ENCODE measurements around the gene PHYKPL. TPM values are rescaled to one million over a fixed set of nuclear protein-coding genes. Genes with fewer than 3 reads are reported as not detected.
A peak's percentile ranks its signal among the peaks of the same experiment; 100 is the strongest.

Gene PHYKPL
- total and polyA plus RNA-seq, 2 of the 4 experiments (the other 2 are of a cell fraction) = 10.0 to 24.5 TPM

DNA sequence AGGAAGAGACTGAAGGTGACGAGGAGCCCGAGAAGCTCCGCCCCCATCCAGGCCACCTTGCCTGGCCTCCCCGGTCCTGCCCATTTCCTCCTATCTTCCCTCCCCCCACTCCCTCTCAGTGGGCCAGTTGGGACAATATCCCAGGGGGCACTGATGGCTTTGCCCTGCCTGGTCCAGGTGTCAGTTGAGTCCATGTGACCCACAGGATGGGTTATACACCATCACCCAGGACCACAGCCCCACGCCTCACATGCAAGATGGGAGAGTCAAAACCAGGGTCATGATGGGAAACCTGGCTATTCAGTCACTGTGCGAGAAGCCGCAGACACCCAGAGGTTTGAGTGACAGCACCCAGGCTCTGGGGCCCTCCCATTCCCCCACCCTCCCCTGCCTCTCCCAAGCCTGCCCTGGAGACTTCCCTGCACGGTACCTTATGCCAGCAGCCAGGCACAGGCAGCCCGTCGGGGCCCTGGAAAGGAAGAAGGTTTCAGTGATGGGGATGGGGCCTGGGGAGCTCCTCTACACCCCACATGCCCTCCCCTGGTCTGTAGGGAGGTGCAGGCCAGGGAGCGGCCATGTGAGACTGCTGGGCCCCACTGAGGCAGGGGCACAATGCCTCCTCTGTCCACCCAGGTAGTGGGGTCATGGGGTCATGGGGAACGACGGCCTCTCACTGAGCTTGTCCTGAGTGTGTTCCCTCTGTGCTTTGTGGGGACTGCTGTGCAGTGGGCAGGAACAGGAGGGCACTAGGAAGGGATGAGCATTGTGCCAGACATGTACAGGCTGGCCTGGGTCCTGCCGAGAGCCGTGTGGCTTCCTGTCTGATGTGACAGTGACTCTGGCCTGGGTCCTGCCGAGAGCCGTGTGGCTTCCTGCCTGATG is 6.3 kb upstream of the PHYKPL start:
- no peak for DNase-seq
- H3K36me3 ChIP-seq (ENCODE audit: control insufficient read depth, insufficient read depth, low read length) = no peaks in the 10 kb centered on the region
- in situ Hi-C loops (cut with MboI; ENCODE audit: low sequenced_read_pairs) (no loop called here), dilution Hi-C loops (cut with HindIII; ENCODE audit: low sequenced_read_pairs, unreplicated experiment) (no loop called here), intact Hi-C loops (cut with micrococcal nuclease) (no loop called here)
- H3K14ac ChIP-seq (replicated peaks; ENCODE audit: low read depth, low read length) = no peak overlapping the region
- H3K4ac ChIP-seq (ENCODE audit: low read depth, low read length) = no peak overlapping the region
- no peak overlapping the region for H2BK5ac ChIP-seq (ENCODE audit: low read depth, low read length, poor library complexity, severe bottlenecking)
- no peak overlapping the region for H3K56ac ChIP-seq (ENCODE audit: extremely low read depth, insufficient read depth, low read length)
- H2BK120ac ChIP-seq (ENCODE audit: low read depth, low read length) = no peak overlapping the region
- BruUV-seq (replicated peaks) = no TSS peak
- no peaks in the 10 kb centered on the region for H3K27me3 ChIP-seq (ENCODE audit: control insufficient read depth, insufficient read depth, low read length)
- no peaks in the 10 kb centered on the region for H3K79me1 ChIP-seq (ENCODE audit: low read depth in 1 of 2, low read length in 2 of 2)
- H3K9me3 ChIP-seq (ENCODE audit: control insufficient read depth, insufficient read depth, low read length) = no peaks in the 10 kb centered on the region
- no peak for ATAC-seq (ENCODE audit: low read depth)
- H3K9ac ChIP-seq (ENCODE audit: low read depth, low read length) = no peak overlapping the region
- H4K20me1 ChIP-seq (ENCODE audit: insufficient read depth, low read length) = no peaks in the 10 kb centered on the region
- no peak overlapping the region for H3K23ac ChIP-seq (ENCODE audit: low read depth, low read length)
- POLR2A ChIA-PET (ENCODE audit: unreplicated experiment) = no interaction called here
- no peak overlapping the region for H3K4me3 ChIP-seq (ENCODE audit: insufficient read depth, low read depth, low read length)
- no peaks in the 10 kb centered on the region for H3K4me1 ChIP-seq (ENCODE audit: control insufficient read depth, insufficient read depth, low read length)
- H3K9me1 ChIP-seq (ENCODE audit: insufficient read depth, low read length) = peaks cover 2% of the 10 kb centered on the region; the same call in 1 of the 2 replicates
- 68% methylated on average over 6 of the region's 17 CpGs; no CpG with 5 or more reads in 1 of the 2 experiments for WGBS, 2 experiments (ENCODE audit: extremely low coverage in 2 of 2, insufficient read length in 1 of 2)
- peak overlapping the region; percentile 37 for H2AK9ac ChIP-seq (replicated peaks; ENCODE audit: low read depth, low read length, poor library complexity)
- H4K5ac ChIP-seq (ENCODE audit: low read depth, low read length) = no peak overlapping the region
- no peak overlapping the region for H4K91ac ChIP-seq (ENCODE audit: insufficient read depth, low read depth, low read length)
- no peak for TF ChIP-seq MAZ (IDR thresholded peaks at IDR 0.05; ENCODE audit: borderline replicate concordance, low read depth, low read length)
- H3K18ac ChIP-seq (ENCODE audit: low read depth, low read length) = no peak overlapping the region
- CTCF ChIA-PET = no interaction called here
- no peak overlapping the region for H3K27ac ChIP-seq (ENCODE audit: insufficient read depth, low read length)
- no peak overlapping the region for H2BK20ac ChIP-seq (ENCODE audit: low read depth, low read length)
- H2BK15ac ChIP-seq (ENCODE audit: low read depth, low read length) = no peak overlapping the region
- H4K8ac ChIP-seq (ENCODE audit: low read depth in 2 of 2, low read length in 2 of 2) = no peak overlapping the region
- no peak overlapping the region for H2AFZ ChIP-seq (replicated peaks; ENCODE audit: low read length, poor library complexity)
- no peak overlapping the region for H2AK5ac ChIP-seq (ENCODE audit: low read depth, low read length)
- H3K4me2 ChIP-seq (ENCODE audit: low read depth, low read length) = no peak overlapping the region

Measured in IMR-90 (cell line).